ENCODE results near the gene GSTM1.

GRCh38 chr1:109671067-109671466 is 16.6 kb upstream of the GSTM1 start:
- TF ChIP-seq, protein P1, sequence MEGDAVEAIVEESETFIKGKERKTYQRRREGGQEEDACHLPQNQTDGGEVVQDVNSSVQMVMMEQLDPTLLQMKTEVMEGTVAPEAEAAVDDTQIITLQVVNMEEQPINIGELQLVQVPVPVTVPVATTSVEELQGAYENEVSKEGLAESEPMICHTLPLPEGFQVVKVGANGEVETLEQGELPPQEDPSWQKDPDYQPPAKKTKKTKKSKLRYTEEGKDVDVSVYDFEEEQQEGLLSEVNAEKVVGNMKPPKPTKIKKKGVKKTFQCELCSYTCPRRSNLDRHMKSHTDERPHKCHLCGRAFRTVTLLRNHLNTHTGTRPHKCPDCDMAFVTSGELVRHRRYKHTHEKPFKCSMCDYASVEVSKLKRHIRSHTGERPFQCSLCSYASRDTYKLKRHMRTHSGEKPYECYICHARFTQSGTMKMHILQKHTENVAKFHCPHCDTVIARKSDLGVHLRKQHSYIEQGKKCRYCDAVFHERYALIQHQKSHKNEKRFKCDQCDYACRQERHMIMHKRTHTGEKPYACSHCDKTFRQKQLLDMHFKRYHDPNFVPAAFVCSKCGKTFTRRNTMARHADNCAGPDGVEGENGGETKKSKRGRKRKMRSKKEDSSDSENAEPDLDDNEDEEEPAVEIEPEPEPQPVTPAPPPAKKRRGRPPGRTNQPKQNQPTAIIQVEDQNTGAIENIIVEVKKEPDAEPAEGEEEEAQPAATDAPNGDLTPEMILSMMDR (conservative IDR thresholded peaks at IDR 0.05; ENCODE audit: low read length) = no peak
- no peak for TF ChIP-seq EZH2phosphoT487 (IDR thresholded peaks at IDR 0.05; ENCODE audit: borderline replicate concordance)
